Measurements from ENCODE around the gene PKDCC.

PKDCC gene, protein sequence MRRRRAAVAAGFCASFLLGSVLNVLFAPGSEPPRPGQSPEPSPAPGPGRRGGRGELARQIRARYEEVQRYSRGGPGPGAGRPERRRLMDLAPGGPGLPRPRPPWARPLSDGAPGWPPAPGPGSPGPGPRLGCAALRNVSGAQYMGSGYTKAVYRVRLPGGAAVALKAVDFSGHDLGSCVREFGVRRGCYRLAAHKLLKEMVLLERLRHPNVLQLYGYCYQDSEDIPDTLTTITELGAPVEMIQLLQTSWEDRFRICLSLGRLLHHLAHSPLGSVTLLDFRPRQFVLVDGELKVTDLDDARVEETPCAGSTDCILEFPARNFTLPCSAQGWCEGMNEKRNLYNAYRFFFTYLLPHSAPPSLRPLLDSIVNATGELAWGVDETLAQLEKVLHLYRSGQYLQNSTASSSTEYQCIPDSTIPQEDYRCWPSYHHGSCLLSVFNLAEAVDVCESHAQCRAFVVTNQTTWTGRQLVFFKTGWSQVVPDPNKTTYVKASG

GRCh38 chr2:42047488-42048298, at the start of gene PKDCC:
Gene PKDCC, plus strand, starts transcription at chr2:42048021. Its CDS starts 179 bp downstream, at chr2:42048200.
- Histone ChIP-seq H4K20me1 (ENCODE audit: insufficient read depth, low read length) (no peaks in the 10 kb centered on the region), H3K27me3 (ENCODE audit: low read depth, low read length) (no peaks in the 10 kb centered on the region), H3K4me3 (ENCODE audit: low read length) (no peak within 1 kb of the TSS), H3K4me1 (ENCODE audit: low read length) (no peaks in the 10 kb centered on the region), H3K4me2 (ENCODE audit: low read length) (no peak within 1 kb of the TSS), H3K36me3 (replicated peaks; ENCODE audit: low read depth, low read length) (no peaks in the 10 kb centered on the region), H2AFZ (ENCODE audit: low read depth, low read length) (no peak within 1 kb of the TSS), H3K9ac (ENCODE audit: low read length) (no peak within 1 kb of the TSS), H3K79me2 (ENCODE audit: low read length) (no peaks in the 10 kb centered on the region), H3K27ac (ENCODE audit: low read length) (no peak within 1 kb of the TSS), H3K9me3 (ENCODE audit: insufficient read depth, low read length) (no peaks in the 10 kb centered on the region)
- TF ChIP-seq EZH2phosphoT487 (IDR thresholded peaks at IDR 0.05; ENCODE audit: low read depth) (no peak), CTCF (IDR thresholded peaks at IDR 0.05; ENCODE audit: low read depth, low read length) (no peak)

GRCh38 chr2:41998186-41999127, 49.4 kb upstream of the PKDCC start:
- Histone ChIP-seq H3K9me3 (ENCODE audit: insufficient read depth, low read length) (no peaks in the 10 kb centered on the region), H3K4me3 (ENCODE audit: low read length) (no peak overlapping the region), H3K27ac (ENCODE audit: low read length) (no peak overlapping the region), H3K36me3 (replicated peaks; ENCODE audit: low read depth, low read length) (no peaks in the 10 kb centered on the region), H3K4me1 (ENCODE audit: low read length) (no peaks in the 10 kb centered on the region), H3K79me2 (ENCODE audit: low read length) (no peaks in the 10 kb centered on the region), H3K4me2 (ENCODE audit: low read length) (no peak overlapping the region), H2AFZ (ENCODE audit: low read depth, low read length) (no peak overlapping the region), H3K27me3 (ENCODE audit: low read depth, low read length) (peaks cover 14% of the 10 kb centered on the region; the same call in 1 of the 2 replicates), H4K20me1 (ENCODE audit: insufficient read depth, low read length) (no peaks in the 10 kb centered on the region), H3K9ac (ENCODE audit: low read length) (no peak overlapping the region)
- no peak for TF ChIP-seq EZH2phosphoT487 (IDR thresholded peaks at IDR 0.05; ENCODE audit: low read depth)
- TF ChIP-seq CTCF (IDR thresholded peaks at IDR 0.05; ENCODE audit: low read depth, low read length) = no peak

- no peak overlapping the region for H3K27ac ChIP-seq (ENCODE audit: low read length)
- H3K4me1 ChIP-seq (ENCODE audit: low read length) = no peaks in the 10 kb centered on the region
- H4K20me1 ChIP-seq (ENCODE audit: insufficient read depth, low read length) = no peaks in the 10 kb centered on the region
- H3K9ac ChIP-seq (ENCODE audit: low read length) = no peak overlapping the region
- H3K79me2 ChIP-seq (ENCODE audit: low read length) = no peaks in the 10 kb centered on the region
- no peak overlapping the region for H3K4me3 ChIP-seq (ENCODE audit: low read length)
- H3K36me3 ChIP-seq (replicated peaks; ENCODE audit: low read depth, low read length) = no peaks in the 10 kb centered on the region
- H3K27me3 ChIP-seq (ENCODE audit: low read depth, low read length) = peaks cover 9% of the 10 kb centered on the region; the same call in 1 of the 2 replicates
- no peak overlapping the region for H2AFZ ChIP-seq (ENCODE audit: low read depth, low read length)
- TF ChIP-seq EZH2phosphoT487 (IDR thresholded peaks at IDR 0.05; ENCODE audit: low read depth) (no peak), CTCF (IDR thresholded peaks at IDR 0.05; ENCODE audit: low read depth, low read length) (no peak)
- H3K9me3 ChIP-seq (ENCODE audit: insufficient read depth, low read length) = peaks cover 1% of the 10 kb centered on the region; the same call in 1 of the 2 replicates
- H3K4me2 ChIP-seq (ENCODE audit: low read length) = no peak overlapping the region
Measured at GRCh38 chr2:41999128-41999480, 48.7 kb upstream of the PKDCC start.
